ENCODE measurements around the gene COL13A1.

The COL13A1 gene

GRCh38 chr10:69838853-69839252 lies 37.1 kb downstream of the COL13A1 start:
- no peak for DNase-seq (ENCODE audit: extremely low spot score)
- TF ChIP-seq ZNF384 (IDR thresholded peaks at IDR 0.05) (no peak), SUZ12 (IDR thresholded peaks at IDR 0.05) (no peak), ARNT (IDR thresholded peaks at IDR 0.05) (no peak), HDGF (IDR thresholded peaks at IDR 0.05; ENCODE audit: borderline replicate concordance) (no peak), L3MBTL2 (conservative IDR thresholded peaks at IDR 0.05) (no peak), NFRKB (IDR thresholded peaks at IDR 0.05) (no peak), CTBP1 (IDR thresholded peaks at IDR 0.05; ENCODE audit: borderline replicate concordance) (no peak), BHLHE40 (IDR thresholded peaks at IDR 0.05; ENCODE audit: borderline replicate concordance) (no peak)
- POLR2A ChIA-PET, result no interaction called here
- CTCF ChIA-PET, result interaction anchor here (0.6 to 1.2 kb wide), 2 partner anchors 38 to 241 kb away, joined by 3 to 5 read pairs; no protein-coding TSS in a partner anchor

- ChIA-PET CTCF (interaction anchor here (0.9 kb wide), 1 partner anchor 16 kb away, joined by 3 read pairs; no protein-coding TSS in a partner anchor), POLR2A (no interaction called here)
- no peak for DNase-seq (ENCODE audit: extremely low spot score)
- no peak for TF ChIP-seq TARDBP (IDR thresholded peaks at IDR 0.05)
- TF ChIP-seq ARNT (IDR thresholded peaks at IDR 0.05), result no peak
- no peak for TF ChIP-seq ELF4 (IDR thresholded peaks at IDR 0.05)
- no peak for TF ChIP-seq PKNOX1 (IDR thresholded peaks at IDR 0.05)
- TF ChIP-seq FOXM1 (IDR thresholded peaks at IDR 0.05; ENCODE audit: borderline replicate concordance), result no peak
- no peak for TF ChIP-seq SUZ12 (IDR thresholded peaks at IDR 0.05)
- no peak for TF ChIP-seq NFRKB (IDR thresholded peaks at IDR 0.05)
These were observed 38.1 kb downstream of the COL13A1 start for GRCh38 chr10:69839696-69840345.

- DNase-seq (ENCODE audit: extremely low spot score), result no peak
- ChIA-PET CTCF (interaction anchor here (0.9 kb wide), 1 partner anchor 15 kb away, joined by 3 read pairs; no protein-coding TSS in a partner anchor), POLR2A (no interaction called here)
- no peak for TF ChIP-seq ARNT (IDR thresholded peaks at IDR 0.05)
- no peak for TF ChIP-seq HDGF (IDR thresholded peaks at IDR 0.05; ENCODE audit: borderline replicate concordance)
- no peak for TF ChIP-seq FOXA1 (IDR thresholded peaks at IDR 0.05)
- TF ChIP-seq PKNOX1 (IDR thresholded peaks at IDR 0.05), result no peak
- TF ChIP-seq SUZ12 (IDR thresholded peaks at IDR 0.05), result no peak
These were observed 39.1 kb downstream of the COL13A1 start for GRCh38 chr10:69840773-69841172.

DNA sequence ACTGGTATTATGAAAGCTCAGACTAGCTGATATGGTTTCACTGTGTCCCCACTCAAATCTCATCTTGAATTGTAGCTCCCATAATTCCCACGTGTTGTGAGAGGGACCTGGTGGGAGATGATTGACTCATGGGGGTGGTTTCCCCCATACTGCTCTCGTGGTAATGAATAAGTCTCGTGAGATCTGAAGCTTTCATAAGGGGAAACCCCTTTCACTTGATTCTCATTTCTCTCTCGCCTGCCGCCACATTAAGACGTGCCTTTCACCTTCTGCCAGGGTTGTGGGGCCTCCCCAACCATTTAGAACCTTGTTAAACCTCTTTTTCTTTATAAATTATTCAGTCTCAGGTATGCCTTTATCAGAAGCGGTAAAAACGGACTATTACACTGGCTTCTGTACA lies 40.3 kb downstream of the COL13A1 start:
- no peak for TF ChIP-seq FOXM1 (IDR thresholded peaks at IDR 0.05; ENCODE audit: borderline replicate concordance)
- no peak for TF ChIP-seq FOXK2 (IDR thresholded peaks at IDR 0.05)
- TF ChIP-seq BHLHE40 (IDR thresholded peaks at IDR 0.05; ENCODE audit: borderline replicate concordance), result no peak
- TF ChIP-seq ZNF384 (IDR thresholded peaks at IDR 0.05), result no peak
- TF ChIP-seq NFRKB (IDR thresholded peaks at IDR 0.05), result no peak
- no peak for TF ChIP-seq L3MBTL2 (conservative IDR thresholded peaks at IDR 0.05)
- TF ChIP-seq SP1 (IDR thresholded peaks at IDR 0.05), result no peak
- no peak for TF ChIP-seq FOXA1 (IDR thresholded peaks at IDR 0.05)
- TF ChIP-seq TARDBP (IDR thresholded peaks at IDR 0.05), result no peak
- TF ChIP-seq ARNT (IDR thresholded peaks at IDR 0.05), result no peak
- no peak for TF ChIP-seq HDGF (IDR thresholded peaks at IDR 0.05; ENCODE audit: borderline replicate concordance)
- no peak for TF ChIP-seq LEF1 (IDR thresholded peaks at IDR 0.05; ENCODE audit: borderline replicate concordance)
- no peak for TF ChIP-seq CTBP1 (IDR thresholded peaks at IDR 0.05; ENCODE audit: borderline replicate concordance)
- no peak for TF ChIP-seq PKNOX1 (IDR thresholded peaks at IDR 0.05)
- TF ChIP-seq ELF4 (IDR thresholded peaks at IDR 0.05), result no peak
- no peak for TF ChIP-seq SUZ12 (IDR thresholded peaks at IDR 0.05)
- no peak for DNase-seq (ENCODE audit: extremely low spot score)

GRCh38 chr10:69842882-69843281 lies 41.2 kb downstream of the COL13A1 start:
- ChIA-PET CTCF (no interaction called here), POLR2A (no interaction called here)
- TF ChIP-seq NFRKB (IDR thresholded peaks at IDR 0.05) (no peak), ARNT (IDR thresholded peaks at IDR 0.05) (no peak), FOXA1 (IDR thresholded peaks at IDR 0.05) (no peak), FOXM1 (IDR thresholded peaks at IDR 0.05; ENCODE audit: borderline replicate concordance) (no peak), SP1 (IDR thresholded peaks at IDR 0.05) (no peak), ELF4 (IDR thresholded peaks at IDR 0.05) (no peak), LEF1 (IDR thresholded peaks at IDR 0.05; ENCODE audit: borderline replicate concordance) (no peak), BHLHE40 (IDR thresholded peaks at IDR 0.05; ENCODE audit: borderline replicate concordance) (no peak), FOXK2 (IDR thresholded peaks at IDR 0.05) (no peak), ZNF384 (IDR thresholded peaks at IDR 0.05) (no peak), TARDBP (IDR thresholded peaks at IDR 0.05) (no peak), L3MBTL2 (conservative IDR thresholded peaks at IDR 0.05) (no peak), CTBP1 (IDR thresholded peaks at IDR 0.05; ENCODE audit: borderline replicate concordance) (no peak), HDGF (IDR thresholded peaks at IDR 0.05; ENCODE audit: borderline replicate concordance) (no peak), SUZ12 (IDR thresholded peaks at IDR 0.05) (no peak), PKNOX1 (IDR thresholded peaks at IDR 0.05) (no peak)
- DNase-seq (ENCODE audit: extremely low spot score), result no peak

More for the DNA sequence above, 40.3 kb downstream of the COL13A1 start:
- CTCF ChIA-PET, result interaction anchor here (0.5 kb wide), 1 partner anchor 52 kb away, joined by 3 read pairs; no protein-coding TSS in a partner anchor
- POLR2A ChIA-PET, result interaction anchor here (0.6 kb wide), 1 partner anchor 21 kb away, joined by 3 read pairs; no protein-coding TSS in a partner anchor

DNA sequence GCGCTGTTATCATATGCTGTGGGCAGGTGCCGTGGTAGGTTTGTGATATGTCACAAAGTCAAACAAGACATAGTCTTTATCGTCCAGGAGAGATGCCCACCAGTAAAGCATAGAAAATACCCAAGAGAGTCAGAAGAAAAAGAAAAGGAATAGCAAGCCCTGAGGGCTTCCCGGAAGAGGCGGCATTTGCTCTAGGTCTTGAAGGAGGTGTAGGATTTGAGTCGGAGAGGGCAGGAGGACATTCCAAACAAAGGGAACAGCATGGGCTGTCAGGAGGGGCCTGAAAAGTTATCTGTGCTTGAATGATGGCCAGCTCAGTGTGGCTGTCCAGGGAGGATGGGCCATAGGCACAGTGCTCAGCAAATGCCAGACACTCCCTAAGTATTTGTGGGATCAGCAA lies 42.2 kb downstream of the COL13A1 start:
- POLR2A ChIA-PET, result no interaction called here
- no peak for DNase-seq (ENCODE audit: extremely low spot score)
- CTCF ChIA-PET, result no interaction called here
- no peak for TF ChIP-seq LEF1 (IDR thresholded peaks at IDR 0.05; ENCODE audit: borderline replicate concordance)
- TF ChIP-seq HDGF (IDR thresholded peaks at IDR 0.05; ENCODE audit: borderline replicate concordance), result no peak
- no peak for TF ChIP-seq ARNT (IDR thresholded peaks at IDR 0.05)
- TF ChIP-seq NFRKB (IDR thresholded peaks at IDR 0.05), result no peak
- TF ChIP-seq FOXK2 (IDR thresholded peaks at IDR 0.05), result no peak
- TF ChIP-seq BHLHE40 (IDR thresholded peaks at IDR 0.05; ENCODE audit: borderline replicate concordance), result no peak
- no peak for TF ChIP-seq SP1 (IDR thresholded peaks at IDR 0.05)
- TF ChIP-seq FOXM1 (IDR thresholded peaks at IDR 0.05; ENCODE audit: borderline replicate concordance), result no peak
- no peak for TF ChIP-seq ELF4 (IDR thresholded peaks at IDR 0.05)

All from HEK293T (cell line).